HG03378 (cell line): ENCODE data around the gene KYAT1.
"Not testable (repeated sequence)": the region's sequence is repeated elsewhere in the genome, so short reads cannot be mapped to it uniquely, and the experiment has no call there.

Experiments used
- ATAC-seq: cut with Tn5 transposase; IDR thresholded peaks from one replicate; pipeline ENCODE4 v1.9.1; 2021; ENCODE audit warnings: mild to moderate bottlenecking, moderate library complexity; ENCODE audit not compliant: unreplicated experiment

KYAT1 gene

GRCh38 chr9:128820665-128821583 is 60.8 kb downstream of the KYAT1 start:
- no peak for ATAC-seq

- no peak for ATAC-seq
Measured at GRCh38 chr9:128819716-128820664, 61.8 kb downstream of the KYAT1 start.

GRCh38 chr9:128818839-128819715 is 62.7 kb downstream of the KYAT1 start:
- ATAC-seq, result no peak

- peak; percentile 80 for ATAC-seq
Measured at GRCh38 chr9:128818099-128818838, 63.5 kb downstream of the KYAT1 start, which contains the start of gene ENDOG. Gene ENDOG (plus strand): TSS chr9:128818500. CDS start chr9:128818685, 185 bp downstream.

- no peak for ATAC-seq
Measured at GRCh38 chr9:128810873-128811272, 70.9 kb downstream of the KYAT1 start.

GRCh38 chr9:128809831-128810230 is 71.9 kb downstream of the KYAT1 start:
- ATAC-seq, result no peak

GRCh38 chr9:128809036-128809599 is 72.6 kb downstream of the KYAT1 start:
- ATAC-seq, result no peak

GRCh38 chr9:128808543-128808942 is 73.2 kb downstream of the KYAT1 start:
- no peak for ATAC-seq

GRCh38 chr9:128807827-128808226 is 73.9 kb downstream of the KYAT1 start:
- ATAC-seq, result no peak

- no peak for ATAC-seq
Measured at GRCh38 chr9:128805661-128806060, 76.1 kb downstream of the KYAT1 start.

GRCh38 chr9:128802482-128802881 is 79.3 kb downstream of the KYAT1 start:
- ATAC-seq, result no peak

GRCh38 chr9:128800061-128800460 is 81.7 kb downstream of the KYAT1 start:
- no peak for ATAC-seq

GRCh38 chr9:128798896-128799295 is 82.9 kb downstream of the KYAT1 start:
- no peak for ATAC-seq

GRCh38 chr9:128794961-128795360 is 86.8 kb downstream of the KYAT1 start:
- not testable (repeated sequence) for ATAC-seq

GRCh38 chr9:128792978-128793686 is 88.6 kb downstream of the KYAT1 start:
- ATAC-seq, result no peak

- no peak for ATAC-seq
Measured at GRCh38 chr9:128792134-128792533, 89.6 kb downstream of the KYAT1 start.

- ATAC-seq, result no peak
Measured at GRCh38 chr9:128790536-128790935, 91.2 kb downstream of the KYAT1 start.

- ATAC-seq, result no peak
Measured at GRCh38 chr9:128788445-128788844, 93.3 kb downstream of the KYAT1 start.

GRCh38 chr9:128787659-128788058 is 94.1 kb downstream of the KYAT1 start:
- ATAC-seq, result no peak
